HG02571 (cell line): ENCODE results near the gene C22orf23.

ENCODE experiments used
- ATAC-seq: cut with Tn5 transposase; IDR thresholded peaks from one replicate; pipeline ENCODE4 v1.9.1; 2021; ENCODE audit warnings: mild to moderate bottlenecking, moderate library complexity; ENCODE audit not compliant: unreplicated experiment

The C22orf23 gene

GRCh38 chr22:37926771-37927636 lies 26.4 kb downstream of the C22orf23 start:
- no peak for ATAC-seq

- ATAC-seq = no peak
These were observed 27.0 kb downstream of the C22orf23 start for GRCh38 chr22:37926358-37926757.

DNA sequence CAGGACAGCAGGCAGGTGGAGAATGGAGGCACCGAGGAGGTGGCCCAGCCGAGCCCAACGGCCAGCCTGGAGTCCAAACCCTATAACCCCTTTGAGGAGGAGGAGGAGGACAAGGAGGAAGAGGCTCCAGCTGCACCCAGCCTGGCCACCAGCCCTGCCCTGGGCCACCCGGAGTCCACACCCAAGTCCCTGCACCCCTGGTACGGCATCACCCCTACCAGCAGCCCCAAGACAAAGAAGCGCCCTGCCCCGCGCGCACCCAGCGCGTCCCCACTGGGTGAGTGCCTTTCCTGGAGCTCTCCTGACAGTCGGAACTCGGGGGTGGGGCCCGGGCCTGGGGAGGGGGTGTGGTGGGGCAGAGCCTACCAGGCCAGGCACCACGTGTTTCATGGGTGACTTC lies 27.6 kb downstream of the C22orf23 start:
- no peak for ATAC-seq

- no peak for ATAC-seq
These were observed 28.1 kb downstream of the C22orf23 start for GRCh38 chr22:37925330-37925729.

DNA sequence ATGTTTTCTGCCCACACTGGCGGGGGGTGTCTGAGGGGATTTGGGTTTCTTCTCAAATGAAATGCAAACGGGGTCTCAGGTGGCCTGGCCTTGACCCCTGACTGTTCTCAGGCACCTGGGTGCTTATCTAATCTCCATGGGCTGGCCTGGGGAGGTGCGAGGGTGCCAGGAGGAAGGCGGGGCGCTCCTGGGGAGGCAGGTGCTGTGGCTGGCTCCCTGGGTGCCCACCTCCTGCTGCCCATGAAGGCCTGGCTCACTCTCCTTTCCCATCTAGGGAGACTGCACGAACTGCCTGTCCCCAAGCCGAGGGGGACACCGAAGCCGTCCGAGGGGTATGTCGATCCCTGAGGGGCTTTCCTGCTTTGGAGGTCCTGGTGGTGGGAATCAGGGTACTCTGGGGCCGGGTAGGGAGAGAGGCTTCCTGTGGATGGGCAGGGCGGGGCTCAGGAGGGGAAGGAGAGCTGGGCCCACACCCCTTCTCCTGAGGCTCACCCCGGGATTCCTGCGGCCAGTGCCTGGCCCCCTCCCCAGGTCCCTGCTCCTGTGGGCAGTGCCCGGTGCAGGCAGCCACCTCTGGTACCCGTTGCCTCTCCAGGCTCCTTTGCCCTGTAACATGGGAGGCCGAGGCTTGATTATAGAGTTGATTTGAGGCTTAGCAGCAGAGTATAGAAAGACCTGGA lies 28.9 kb downstream of the C22orf23 start:
- no peak for ATAC-seq

DNA sequence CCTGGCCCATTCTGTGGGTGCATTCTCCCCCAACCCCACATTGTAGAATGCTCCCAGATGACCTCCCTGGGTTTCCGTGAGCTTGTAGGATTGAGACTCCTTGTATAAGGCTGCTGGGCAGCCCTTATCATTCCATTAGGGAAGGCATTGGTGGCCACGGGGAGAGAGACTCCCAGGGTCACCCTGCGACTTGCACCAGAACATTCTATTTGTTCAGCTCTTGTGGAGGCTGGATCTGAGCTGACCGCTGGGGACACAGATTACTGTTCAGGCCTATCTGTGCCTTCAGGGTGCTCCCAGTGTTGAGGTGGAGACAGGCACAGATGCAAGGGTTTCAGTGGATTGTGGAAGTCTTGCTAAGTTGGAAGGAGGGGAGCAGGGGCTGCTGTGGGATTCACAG lies 29.5 kb downstream of the C22orf23 start:
- ATAC-seq = no peak

- no peak for ATAC-seq
These were observed 31.2 kb downstream of the C22orf23 start for GRCh38 chr22:37922191-37922590.

- no peak for ATAC-seq
These were observed 33.3 kb downstream of the C22orf23 start for GRCh38 chr22:37920126-37920525.

DNA sequence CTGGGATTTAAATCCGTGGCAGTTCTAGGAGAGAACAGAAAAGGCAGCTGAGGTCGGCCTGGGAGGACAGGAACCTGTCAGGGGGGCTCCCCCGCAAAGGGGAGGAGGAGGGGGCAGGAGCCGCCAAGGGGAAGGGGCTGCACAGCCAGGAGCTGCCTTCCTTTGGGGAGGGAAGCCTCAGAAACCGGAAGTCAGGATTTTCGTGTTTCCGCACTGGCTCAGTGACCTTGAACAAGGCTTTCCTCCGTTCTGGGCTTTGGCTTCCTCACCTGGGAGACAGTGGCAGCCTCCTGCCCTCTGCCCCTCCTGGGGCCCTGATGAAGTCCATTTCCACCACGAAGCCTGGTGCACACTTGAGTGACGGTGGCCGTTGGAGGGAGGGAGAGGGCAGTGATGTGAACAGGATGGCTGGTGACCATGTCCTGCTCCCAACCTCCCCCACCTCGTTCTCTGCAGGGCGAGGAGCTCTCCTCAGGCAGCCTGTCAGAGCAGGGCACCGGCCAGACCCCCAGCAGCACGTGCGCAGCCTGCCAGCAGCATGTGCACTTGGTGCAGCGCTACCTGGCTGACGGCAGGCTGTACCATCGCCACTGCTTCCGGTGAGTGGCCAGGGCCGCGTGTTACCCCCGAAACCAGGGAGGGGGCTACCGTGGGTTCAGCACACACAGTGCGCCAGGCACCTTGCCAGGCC lies 34.7 kb downstream of the C22orf23 start:
- no peak for ATAC-seq

GRCh38 chr22:37917874-37918548 lies 35.4 kb downstream of the C22orf23 start:
- ATAC-seq = no peak

DNA sequence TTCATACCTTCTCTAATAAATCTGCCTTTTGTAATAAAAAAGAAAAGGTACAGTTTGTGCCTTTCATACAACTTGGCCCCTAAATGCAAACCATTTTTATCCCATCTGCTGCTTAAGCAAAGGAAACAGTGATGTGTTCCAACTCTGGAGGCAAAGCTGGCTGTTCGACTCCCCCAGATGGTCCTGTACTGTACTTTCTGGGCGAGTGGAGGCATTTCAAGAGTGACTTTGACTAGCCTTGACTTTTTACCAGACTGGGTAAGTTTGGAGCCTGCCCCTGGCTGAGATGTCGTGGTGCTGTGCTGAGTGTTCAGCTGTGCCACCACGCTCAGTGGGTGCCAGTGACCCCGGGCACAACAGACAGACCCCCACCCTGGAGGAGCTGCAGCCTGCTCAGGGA lies 37.1 kb downstream of the C22orf23 start:
- ATAC-seq = no peak

- no peak for ATAC-seq
These were observed 40.1 kb downstream of the C22orf23 start for GRCh38 chr22:37913233-37913721.

DNA sequence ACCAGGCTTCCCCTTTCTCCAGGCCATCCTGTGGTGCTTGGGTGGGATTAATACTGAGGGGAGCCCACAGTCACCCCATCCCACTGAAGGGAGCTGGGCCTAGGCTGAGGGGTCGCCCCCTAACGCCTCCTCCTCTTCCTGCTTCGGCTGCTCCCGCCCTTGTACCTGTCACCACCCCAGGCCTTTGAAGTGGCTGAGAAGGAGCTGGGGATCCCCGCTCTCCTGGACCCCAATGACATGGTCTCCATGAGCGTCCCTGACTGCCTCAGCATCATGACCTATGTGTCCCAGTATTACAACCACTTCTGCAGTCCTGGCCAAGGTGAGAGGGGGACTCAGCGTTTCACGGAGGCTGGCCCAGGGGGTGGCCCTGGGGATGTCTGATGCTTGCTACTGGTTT lies 41.2 kb downstream of the C22orf23 start:
- no peak for ATAC-seq

- no peak for ATAC-seq
These were observed 41.7 kb downstream of the C22orf23 start for GRCh38 chr22:37911697-37912096.

DNA sequence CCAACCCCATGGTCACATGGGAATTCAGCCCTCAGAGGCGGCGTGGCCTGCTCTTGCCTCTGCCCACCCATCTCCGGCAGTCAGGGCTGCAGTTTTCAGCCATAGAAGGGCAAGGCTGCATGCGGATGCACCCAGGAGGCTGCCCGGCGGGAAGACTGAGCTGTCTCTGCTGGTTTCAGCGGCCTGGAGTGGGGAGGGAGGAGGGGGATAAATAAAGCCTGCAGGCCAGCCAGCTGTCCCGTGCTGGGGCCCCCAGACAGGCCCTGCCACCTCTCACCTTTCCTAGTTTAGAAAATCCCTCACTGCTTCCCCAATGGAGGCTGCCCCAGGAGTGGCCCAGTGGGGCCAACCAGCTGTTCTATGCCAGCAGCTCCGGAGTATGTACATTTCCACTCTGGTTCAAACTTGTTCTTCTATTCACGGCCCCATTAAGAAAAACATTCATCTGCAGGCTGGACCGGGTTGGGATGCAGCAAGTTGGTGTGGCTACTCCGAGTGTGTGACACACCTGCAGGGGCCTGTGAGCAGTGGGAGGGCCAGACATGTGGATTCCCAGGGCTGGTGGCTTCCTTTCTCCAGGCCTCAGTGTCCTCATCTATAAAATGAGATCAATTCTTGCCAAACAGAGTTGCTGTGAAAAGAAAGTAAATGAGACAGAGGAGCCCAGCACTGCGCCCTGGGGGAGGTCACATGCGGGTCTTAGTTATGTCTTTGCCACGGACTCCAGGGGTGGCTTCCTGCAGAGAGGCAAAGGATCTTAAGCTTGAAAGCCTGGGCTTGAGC lies 42.3 kb downstream of the C22orf23 start:
- ATAC-seq = no peak

- ATAC-seq = no peak
These were observed 43.6 kb downstream of the C22orf23 start for GRCh38 chr22:37909766-37910165.

GRCh38 chr22:37907036-37907954 lies 46.1 kb downstream of the C22orf23 start:
- ATAC-seq = no peak

GRCh38 chr22:37906364-37907008 lies 46.9 kb downstream of the C22orf23 start:
- peak; percentile 34 for ATAC-seq
